Measurements from ENCODE around the gene CLEC4G. TPM values are rescaled to one million over a fixed set of nuclear protein-coding genes. Genes with fewer than 3 reads are reported as not detected.
"Not testable (repeated sequence)": the region's sequence is repeated elsewhere in the genome, so short reads cannot be mapped to it uniquely, and the experiment has no call there.

Gene CLEC4G
- total and polyA plus RNA-seq, 2 of the 13 experiments (the other 11 are each of a cell fraction or from before 2014, with no cell fraction given) = not detected

DNA sequence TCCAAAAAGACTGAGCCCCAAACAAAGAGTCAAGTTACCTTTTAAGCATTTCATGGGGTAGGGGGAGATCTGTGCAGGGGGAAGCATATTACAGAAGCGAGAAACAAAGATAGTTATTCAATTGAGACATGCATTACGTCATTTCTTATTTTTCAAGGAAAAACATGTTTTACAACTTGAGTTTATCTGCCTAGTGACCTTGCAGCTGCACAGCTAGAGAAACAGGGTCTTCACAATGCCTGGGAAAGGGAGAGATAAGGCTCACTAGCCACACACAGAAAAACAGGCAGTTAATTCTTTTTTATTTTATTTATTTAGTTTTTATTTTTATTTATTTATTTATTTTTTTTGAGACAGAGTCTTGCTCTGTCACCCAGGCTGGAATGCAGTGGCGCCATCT, 32.2 kb upstream of the CLEC4G start:
- H2AFZ ChIP-seq (ENCODE audit: low read length); H3K4me2 ChIP-seq (ENCODE audit: low read depth, low read length); H3K27ac ChIP-seq (ENCODE audit: extremely low read length, insufficient read depth, low read length); CTCF ChIA-PET (ENCODE audit: low intra/inter-chr PET ratio, low total read pairs); ATAC-seq; POLR2A ChIA-PET; H3K9me3 ChIP-seq (ENCODE audit: low read length); intact Hi-C loops (cut with micrococcal nuclease; ENCODE audit: unreplicated experiment); H3K9ac ChIP-seq (ENCODE audit: insufficient read depth, low read depth, low read length); H3K4me1 ChIP-seq (ENCODE audit: insufficient read depth, low read length); H3K27me3 ChIP-seq (ENCODE audit: control insufficient read depth in 1 of 2, insufficient read depth in 2 of 2, low read length in 2 of 2); H3K4me3 ChIP-seq (replicated peaks in 1 of 3; ENCODE audit: insufficient read depth in 1 of 3, low read depth in 2 of 3, low read length in 3 of 3); H3K36me3 ChIP-seq (replicated peaks in 1 of 2; ENCODE audit: control insufficient read depth in 1 of 2, insufficient read depth in 2 of 2, low read length in 2 of 2); H3K79me2 ChIP-seq (ENCODE audit: insufficient read depth, low read length); H4K20me1 ChIP-seq (ENCODE audit: insufficient read depth, low read length); FAIRE-seq; in situ Hi-C loops (cut with HindIII; ENCODE audit: extremely low pct_ligation_motif_present, low pct_unique_long_range_greater_than_20kb); BruUV-seq (replicated peaks); DNase-seq (ENCODE audit: low spot score); TF ChIP-seq ATF7 (CRISPR knock-in tag; IDR thresholded peaks at IDR 0.05): not testable (repeated sequence)
- 5% methylated on average over 3 of the region's 3 CpGs for WGBS (ENCODE audit: low lambda C conversion rate)
- peak; percentile 85 for TF ChIP-seq ATF7 (IDR thresholded peaks at IDR 0.05)

DNA sequence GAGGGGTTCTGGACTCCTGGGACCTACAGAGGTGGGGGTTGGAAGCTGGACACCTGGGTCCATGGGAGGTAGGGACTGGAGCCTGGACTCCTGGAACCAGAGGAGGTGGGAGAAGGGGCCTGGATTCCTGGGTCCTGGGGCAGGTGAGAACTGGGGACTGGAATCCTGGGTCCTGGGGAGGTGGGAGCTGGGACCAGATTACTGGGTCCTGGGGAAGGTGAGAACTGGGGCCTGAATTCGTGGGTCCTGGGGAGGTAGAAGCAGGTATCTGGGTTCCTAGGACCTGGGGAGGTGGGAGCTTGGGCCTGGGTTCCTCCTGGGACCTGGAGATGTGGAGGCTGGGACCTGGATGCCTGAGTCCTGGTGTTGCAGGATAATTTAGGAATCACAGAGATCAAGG, 31.8 kb upstream of the CLEC4G start:
- no peak overlapping the region for H3K4me2 ChIP-seq (ENCODE audit: low read depth, low read length)
- peaks cover 14% of the 10 kb centered on the region for H3K9me3 ChIP-seq (ENCODE audit: low read length)
- intact Hi-C loops (cut with micrococcal nuclease; ENCODE audit: unreplicated experiment) = no loop called here
- H3K36me3 ChIP-seq (replicated peaks in 1 of 2; ENCODE audit: control insufficient read depth in 1 of 2, insufficient read depth in 2 of 2, low read length in 2 of 2) = no peaks in the 10 kb centered on the region
- WGBS (ENCODE audit: low lambda C conversion rate) = 0% methylated on average over 1 of the region's 1 CpG
- H2AFZ ChIP-seq (ENCODE audit: low read length) = no peak overlapping the region
- DNase-seq (ENCODE audit: low spot score) = no peak
- ChIA-PET POLR2A (no interaction called here), CTCF (ENCODE audit: low intra/inter-chr PET ratio, low total read pairs) (no interaction called here)
- ATAC-seq = no peak
- no peak overlapping the region for H3K9ac ChIP-seq (ENCODE audit: insufficient read depth, low read depth, low read length)
- no peak overlapping the region for H3K4me3 ChIP-seq (replicated peaks in 1 of 3; ENCODE audit: insufficient read depth in 1 of 3, low read depth in 2 of 3, low read length in 3 of 3)
- H3K27ac ChIP-seq (ENCODE audit: extremely low read length, insufficient read depth, low read length) = no peak overlapping the region
- peaks cover 2 to 9% of the 10 kb centered on the region in 2 experiments; a peak in 2 of 5 replicates for H3K27me3 ChIP-seq (ENCODE audit: control insufficient read depth in 1 of 2, insufficient read depth in 2 of 2, low read length in 2 of 2)
- BruUV-seq (replicated peaks) = no TSS peak
- no peaks in the 10 kb centered on the region for H4K20me1 ChIP-seq (ENCODE audit: insufficient read depth, low read length)
- no peaks in the 10 kb centered on the region for H3K79me2 ChIP-seq (ENCODE audit: insufficient read depth, low read length)
- FAIRE-seq = no peak
- in situ Hi-C loops (cut with HindIII; ENCODE audit: extremely low pct_ligation_motif_present, low pct_unique_long_range_greater_than_20kb) = no loop called here
- no peaks in the 10 kb centered on the region for H3K4me1 ChIP-seq (ENCODE audit: insufficient read depth, low read length)
- TF ChIP-seq, protein P1, sequence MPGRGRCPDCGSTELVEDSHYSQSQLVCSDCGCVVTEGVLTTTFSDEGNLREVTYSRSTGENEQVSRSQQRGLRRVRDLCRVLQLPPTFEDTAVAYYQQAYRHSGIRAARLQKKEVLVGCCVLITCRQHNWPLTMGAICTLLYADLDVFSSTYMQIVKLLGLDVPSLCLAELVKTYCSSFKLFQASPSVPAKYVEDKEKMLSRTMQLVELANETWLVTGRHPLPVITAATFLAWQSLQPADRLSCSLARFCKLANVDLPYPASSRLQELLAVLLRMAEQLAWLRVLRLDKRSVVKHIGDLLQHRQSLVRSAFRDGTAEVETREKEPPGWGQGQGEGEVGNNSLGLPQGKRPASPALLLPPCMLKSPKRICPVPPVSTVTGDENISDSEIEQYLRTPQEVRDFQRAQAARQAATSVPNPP (CRISPR knock-in tag; IDR thresholded peaks at IDR 0.05) = no peak
- no peak for TF ChIP-seq ZNF225 (CRISPR knock-in tag; IDR thresholded peaks at IDR 0.05)
- no peak for TF ChIP-seq NFRKB (IDR thresholded peaks at IDR 0.05)
- TF ChIP-seq ZNF720 (CRISPR knock-in tag; IDR thresholded peaks at IDR 0.05) = no peak
- no peak for TF ChIP-seq ZNF724P (CRISPR knock-in tag; IDR thresholded peaks at IDR 0.05; ENCODE audit: borderline replicate concordance)
- TF ChIP-seq, protein P2, sequence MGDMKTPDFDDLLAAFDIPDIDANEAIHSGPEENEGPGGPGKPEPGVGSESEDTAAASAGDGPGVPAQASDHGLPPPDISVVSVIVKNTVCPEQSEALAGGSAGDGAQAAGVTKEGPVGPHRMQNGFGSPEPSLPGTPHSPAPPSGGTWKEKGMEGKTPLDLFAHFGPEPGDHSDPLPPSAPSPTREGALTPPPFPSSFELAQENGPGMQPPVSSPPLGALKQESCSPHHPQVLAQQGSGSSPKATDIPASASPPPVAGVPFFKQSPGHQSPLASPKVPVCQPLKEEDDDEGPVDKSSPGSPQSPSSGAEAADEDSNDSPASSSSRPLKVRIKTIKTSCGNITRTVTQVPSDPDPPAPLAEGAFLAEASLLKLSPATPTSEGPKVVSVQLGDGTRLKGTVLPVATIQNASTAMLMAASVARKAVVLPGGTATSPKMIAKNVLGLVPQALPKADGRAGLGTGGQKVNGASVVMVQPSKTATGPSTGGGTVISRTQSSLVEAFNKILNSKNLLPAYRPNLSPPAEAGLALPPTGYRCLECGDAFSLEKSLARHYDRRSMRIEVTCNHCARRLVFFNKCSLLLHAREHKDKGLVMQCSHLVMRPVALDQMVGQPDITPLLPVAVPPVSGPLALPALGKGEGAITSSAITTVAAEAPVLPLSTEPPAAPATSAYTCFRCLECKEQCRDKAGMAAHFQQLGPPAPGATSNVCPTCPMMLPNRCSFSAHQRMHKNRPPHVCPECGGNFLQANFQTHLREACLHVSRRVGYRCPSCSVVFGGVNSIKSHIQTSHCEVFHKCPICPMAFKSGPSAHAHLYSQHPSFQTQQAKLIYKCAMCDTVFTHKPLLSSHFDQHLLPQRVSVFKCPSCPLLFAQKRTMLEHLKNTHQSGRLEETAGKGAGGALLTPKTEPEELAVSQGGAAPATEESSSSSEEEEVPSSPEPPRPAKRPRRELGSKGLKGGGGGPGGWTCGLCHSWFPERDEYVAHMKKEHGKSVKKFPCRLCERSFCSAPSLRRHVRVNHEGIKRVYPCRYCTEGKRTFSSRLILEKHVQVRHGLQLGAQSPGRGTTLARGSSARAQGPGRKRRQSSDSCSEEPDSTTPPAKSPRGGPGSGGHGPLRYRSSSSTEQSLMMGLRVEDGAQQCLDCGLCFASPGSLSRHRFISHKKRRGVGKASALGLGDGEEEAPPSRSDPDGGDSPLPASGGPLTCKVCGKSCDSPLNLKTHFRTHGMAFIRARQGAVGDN (CRISPR knock-in tag; IDR thresholded peaks at IDR 0.05) = no peak
- no peak for TF ChIP-seq KDM2A (CRISPR knock-in tag; IDR thresholded peaks at IDR 0.05; ENCODE audit: borderline replicate concordance, low read depth)
- no peak for TF ChIP-seq ZBTB1 (CRISPR knock-in tag; IDR thresholded peaks at IDR 0.05; ENCODE audit: borderline replicate concordance)
- TF ChIP-seq PTBP1 (IDR thresholded peaks at IDR 0.05; ENCODE audit: low read depth, low read length, poor library complexity, severe bottlenecking) = no peak
- TF ChIP-seq, protein P3, sequence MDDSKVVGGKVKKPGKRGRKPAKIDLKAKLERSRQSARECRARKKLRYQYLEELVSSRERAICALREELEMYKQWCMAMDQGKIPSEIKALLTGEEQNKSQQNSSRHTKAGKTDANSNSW (CRISPR knock-in tag; IDR thresholded peaks at IDR 0.05; ENCODE audit: borderline replicate concordance) = no peak
- no peak for TF ChIP-seq MAFG (CRISPR knock-in tag; IDR thresholded peaks at IDR 0.05)
- TF ChIP-seq ZNF589 (CRISPR knock-in tag; conservative IDR thresholded peaks at IDR 0.05) = no peak
